GM21447 (cell line): ENCODE data around the gene TSPAN18.

Experiments used
- ATAC-seq: cut with Tn5 transposase; IDR thresholded peaks from one replicate; pipeline ENCODE4 v1.9.1; 2021; ENCODE audit not compliant: unreplicated experiment

The TSPAN18 gene

GRCh38 chr11:44711113-44711786 is 15.5 kb upstream of the TSPAN18 start:
- ATAC-seq = no peak

- ATAC-seq = no peak
Observed at GRCh38 chr11:44711787-44712608, 14.8 kb upstream of the TSPAN18 start.

GRCh38 chr11:44713022-44713421 is 13.7 kb upstream of the TSPAN18 start:
- ATAC-seq = no peak

GRCh38 chr11:44716256-44716655 is 10.5 kb upstream of the TSPAN18 start:
- no peak for ATAC-seq

- ATAC-seq = no peak
Observed at GRCh38 chr11:44718057-44718456, 8.7 kb upstream of the TSPAN18 start.

- ATAC-seq = no peak
Observed at GRCh38 chr11:44718612-44719390, 8.0 kb upstream of the TSPAN18 start.

GRCh38 chr11:44725016-44725685 is 1.6 kb upstream of the TSPAN18 start:
- no peak for ATAC-seq

GRCh38 chr11:44725757-44726282 is 942 bp upstream of the TSPAN18 start:
- ATAC-seq = no peak

GRCh38 chr11:44727114-44727372 is 281 bp downstream of the TSPAN18 start:
- ATAC-seq = no peak

- no peak for ATAC-seq
Observed at GRCh38 chr11:44727373-44728287, 868 bp downstream of the TSPAN18 start.

- ATAC-seq = no peak
Observed at GRCh38 chr11:44728491-44728910, 1.7 kb downstream of the TSPAN18 start.

- ATAC-seq = no peak
Observed at GRCh38 chr11:44729063-44729462, 2.3 kb downstream of the TSPAN18 start.

- ATAC-seq = no peak
Observed at GRCh38 chr11:44729713-44730112, 3.0 kb downstream of the TSPAN18 start.

GRCh38 chr11:44730775-44731174 is 4.0 kb downstream of the TSPAN18 start:
- no peak for ATAC-seq

GRCh38 chr11:44731685-44732430 is 5.1 kb downstream of the TSPAN18 start:
- ATAC-seq = no peak

GRCh38 chr11:44732564-44732963 is 5.8 kb downstream of the TSPAN18 start:
- no peak for ATAC-seq

- no peak for ATAC-seq
Observed at GRCh38 chr11:44733877-44734276, 7.1 kb downstream of the TSPAN18 start.

GRCh38 chr11:44734843-44735381 is 8.2 kb downstream of the TSPAN18 start:
- no peak for ATAC-seq

GRCh38 chr11:44736791-44737190 is 10.0 kb downstream of the TSPAN18 start:
- no peak for ATAC-seq
